HepG2 (cell line): ENCODE measurements around the gene TUBG2. TPM values are rescaled to one million over a fixed set of nuclear protein-coding genes. Genes with fewer than 3 reads are reported as not detected.
A peak's percentile ranks its signal among the peaks of the same experiment; 100 is the strongest.

Experiments
- BCLAF1 ChIP-seq: fragments of 450-650 bp; IDR thresholded peaks from 2 replicates; pipeline ENCODE4 v1.6.1; 2017; ENCODE audit warnings: mild to moderate bottlenecking
- ELF1 ChIP-seq: sonication (generic); formaldehyde crosslinking; IDR thresholded peaks from 2 replicates; pipeline ENCODE4 v1.4.0; 2020; ENCODE audit warnings: missing genetic modification reagents
- GPBP1L1 ChIP-seq: sonication (generic); formaldehyde crosslinking; IDR thresholded peaks from 2 replicates; pipeline ENCODE4 v1.5.0; 2020; ENCODE audit warnings: mild to moderate bottlenecking, missing genetic modification reagents
- HMG20A ChIP-seq: IDR thresholded peaks from 2 replicates; pipeline ENCODE4 v1.6.1; 2016; ENCODE audit warnings: borderline replicate concordance
- IKZF5 ChIP-seq: IDR thresholded peaks from 2 replicates; pipeline ENCODE4 v1.6.1; 2018; ENCODE audit warnings: missing genetic modification reagents, mild to moderate bottlenecking, missing compliant biosample characterization
- MATR3 ChIP-seq: sonication (generic); formaldehyde crosslinking; IDR thresholded peaks from 2 replicates; pipeline ENCODE4 v1.4.0; 2020; ENCODE audit warnings: missing genetic modification reagents
- NR2F1 ChIP-seq, 2 experiments: fragments of 450-650 bp in 1 of 2; formaldehyde crosslinking in 1 of 2; IDR thresholded peaks; 2 replicates each; pipeline versions ENCODE4 v1.5.0 to v1.6.1; 2016 to 2020; ENCODE audit warnings: mild to moderate bottlenecking in 1 of 2, missing compliant biosample characterization in 1 of 2, missing genetic modification reagents in 1 of 2, moderate library complexity in 1 of 2
- RFXANK ChIP-seq: IDR thresholded peaks from 2 replicates; pipeline ENCODE4 v1.6.1; 2016
- SMAD1 ChIP-seq: sonication (generic); formaldehyde crosslinking; IDR thresholded peaks from 2 replicates; pipeline ENCODE4 v1.4.0; 2020; ENCODE audit warnings: missing genetic modification reagents, low read depth, mild to moderate bottlenecking, borderline replicate concordance
- TP53 ChIP-seq: sonication (generic); formaldehyde crosslinking; conservative IDR thresholded peaks from 2 replicates; pipeline ENCODE4 v1.4.0; 2020; ENCODE audit warnings: missing genetic modification reagents
- TRIM22 ChIP-seq: fragments of 450-650 bp; IDR thresholded peaks from 2 replicates; pipeline ENCODE4 v1.6.1; 2017
- ZBTB38 ChIP-seq: sonication (generic); formaldehyde crosslinking; IDR thresholded peaks from 2 replicates; pipeline ENCODE4 v1.5.1; 2020; ENCODE audit warnings: mild to moderate bottlenecking, missing genetic modification reagents
- ZMYM3 ChIP-seq: sonication (generic); formaldehyde crosslinking; IDR thresholded peaks from 2 replicates; pipeline ENCODE4 v1.5.1; 2020; ENCODE audit warnings: mild to moderate bottlenecking, missing genetic modification reagents
- ZNF652 ChIP-seq: IDR thresholded peaks from 2 replicates; pipeline ENCODE4 v1.6.1; 2016; ENCODE audit warnings: low read depth, borderline replicate concordance
- ZNF770 ChIP-seq: sonication (generic); formaldehyde crosslinking; IDR thresholded peaks from 2 replicates; pipeline ENCODE4 v1.5.0; 2020; ENCODE audit warnings: mild to moderate bottlenecking, missing genetic modification reagents
- ZNF850 ChIP-seq: sonication (generic); formaldehyde crosslinking; conservative IDR thresholded peaks from 2 replicates; pipeline ENCODE4 v1.9.0; 2021; ENCODE audit warnings: mild to moderate bottlenecking, missing genetic modification reagents
- polyA plus RNA-seq, 8 experiments: library from polyadenylated mRNA; depleted of rRNA in 3 of 8; stranded (reverse) in 7 of 8; unstranded in 1 of 8; fragments of >200 nt; fragmentation: Illumina TruSeq in 4 of 8; extraction: Trizol in 4 of 8; gene quantifications; 2 replicates each; pipeline versions ENCODE4 v1.2.1 to v1.2.3, GENCODE V29; 2011 to 2016; ENCODE audit warnings: low read depth in 4 of 8, missing spikeins in 1 of 8, mixed read lengths in 1 of 8; ENCODE audit not compliant: insufficient read depth in 1 of 8
- total RNA-seq, 5 experiments: library from RNA; depleted of rRNA; stranded (reverse); fragments of >200 nt; fragmentation: Illumina TruSeq; extraction: Trizol; gene quantifications; 2 replicates each; pipeline ENCODE4 v1.2.3, GENCODE V29; 2016; ENCODE audit warnings: low read depth in 1 of 5

Gene TUBG2
- total and polyA plus RNA-seq, 2 of the 13 experiments (the other 11 are each of a cell fraction or from before 2014, with no cell fraction given), result 16.0 to 42.3 TPM

GRCh38 chr17:42677012-42677857 is 18.2 kb downstream of the TUBG2 start (continued):
- TF ChIP-seq ZNF652 (CRISPR knock-in tag), result peak; percentile 98
- TF ChIP-seq SMAD1 (CRISPR knock-in tag), result no peak; the same call in 1 of the 2 replicates
- TF ChIP-seq MATR3 (CRISPR knock-in tag), result no peak
- no peak for TF ChIP-seq TP53 (CRISPR knock-in tag)
- TF ChIP-seq ZNF770, result peak; percentile 58; the same call in 1 of the 2 replicates
- no peak for TF ChIP-seq BCLAF1
- TF ChIP-seq ZNF850 (CRISPR knock-in tag), result no peak
- no peak for TF ChIP-seq IKZF5
- peak; percentile 41; the same call in 1 of the 2 replicates for TF ChIP-seq ZMYM3 (CRISPR knock-in tag)
- TF ChIP-seq NR2F1 (CRISPR knock-in tag; IDR thresholded peaks at IDR 0.05), result no peak
- peak; percentile 10; the same call in 1 of the 2 replicates for TF ChIP-seq ELF1 (CRISPR knock-in tag)
- no peak for TF ChIP-seq TRIM22
- no peak for TF ChIP-seq RFXANK (CRISPR knock-in tag)
- no peak for TF ChIP-seq ZBTB38 (CRISPR knock-in tag)
- TF ChIP-seq GPBP1L1 (CRISPR knock-in tag), result no peak
- TF ChIP-seq HMG20A (CRISPR knock-in tag), result no peak
